HCT116 (cell line): Measurements from ENCODE around the gene PLXNC1. TPM values are rescaled to one million over a fixed set of nuclear protein-coding genes. Genes with fewer than 3 reads are reported as not detected.

Experiments
- ATAC-seq: fragments of 200-7000 bp; cut with Tn5 transposase; 2 replicates; pipeline ENCODE4 v1.9.1; 2020; ENCODE audit warnings: mild to moderate bottlenecking, moderate library complexity
- BruUV-seq: library from RNA; stranded (reverse); fragments of 400-500 nt; replicated peaks from 2 replicates; lab custom pipeline; 2021; lab: Mats Ljungman, UMichigan
- CTCF ChIA-PET: fragments of 300-600 bp; sonication (Branson Sonifier 250); formaldehyde crosslinking; loops from one replicate; lab custom pipeline; 2021; ENCODE audit warnings: antibody characterized with exemption; lab: Charles Lee
- POLR2A ChIA-PET: fragments of 300-600, 350-600 bp; sonication (Branson Sonifier 250); formaldehyde crosslinking; loops from one replicate; lab custom pipeline; 2021; ENCODE audit warnings: antibody characterized with exemption; lab: Charles Lee
- RAD21 ChIA-PET, 2 experiments: fragments of 300-600 bp; sonication (Branson Sonifier 250); formaldehyde crosslinking; loops; one replicate each; lab custom pipeline; 2023; ENCODE audit warnings: low total read pairs in 2 of 2; ENCODE audit not compliant: uncharacterized antibody in 2 of 2, unreplicated experiment in 2 of 2, low non-redundant PET in 1 of 2; lab: Charles Lee
- DNase-seq: peaks from one replicate; pipeline ENCODE4 v3.0.0-alpha.2; 2010; ENCODE audit warnings: low read depth, low spot score
- H2AFZ ChIP-seq: fragments of 200-600 bp; shearing (Covaris generic), sonication (generic); 2 replicates; pipeline ENCODE4 v1.6.1; 2017; ENCODE audit warnings: low read depth, mixed run types, mixed read lengths, antibody characterized with exemption, low read length; ENCODE audit not compliant: poor library complexity, severe bottlenecking
- H3K27ac ChIP-seq: 2 replicates; pipeline ENCODE4 v1.5.1; 2012; ENCODE audit warnings: low read depth, low read length
- H3K27me3 ChIP-seq: fragments of 200-600 bp; sonication (generic); 2 replicates; pipeline ENCODE4 v1.6.1; 2016; ENCODE audit warnings: mixed run types, low read length, mixed read lengths; ENCODE audit not compliant: insufficient read depth
- H3K36me3 ChIP-seq, 2 experiments: fragments of 200-500 bp in 1 of 2; fragments of 200-600 bp in 1 of 2; sonication (Bioruptor generic) in 1 of 2; sonication (generic) in 1 of 2; 2 replicates each; pipeline versions ENCODE4 v1.5.1 to v1.6.1; 2014 to 2016; ENCODE audit warnings: low read length in 2 of 2, inconsistent platforms in 1 of 2, mixed read lengths in 1 of 2, mixed run types in 1 of 2; ENCODE audit not compliant: insufficient read depth in 2 of 2, control insufficient read depth in 1 of 2
- H3K4me1 ChIP-seq, 2 experiments: fragments of 200-600 bp in 1 of 2; sonication (generic) in 1 of 2; 2 replicates each; pipeline versions ENCODE4 v1.5.1 to v1.6.1; 2012 to 2017; ENCODE audit warnings: low read length in 2 of 2, inconsistent platforms in 1 of 2, mild to moderate bottlenecking in 1 of 2, mixed read lengths in 1 of 2, mixed run types in 1 of 2, moderate library complexity in 1 of 2; ENCODE audit not compliant: insufficient read depth in 2 of 2, control insufficient read depth in 1 of 2
- H3K4me2 ChIP-seq: fragments of 200-600 bp; sonication (generic); 2 replicates; pipeline ENCODE4 v1.6.1; 2017; ENCODE audit warnings: mixed run types, low read length, mixed read lengths
- H3K4me3 ChIP-seq, 2 experiments: fragments of 200-600 bp in 1 of 2; sonication (generic) in 1 of 2; replicated peaks in 1 of 2; 2 replicates each; pipeline ENCODE4 v1.5.1; 2011 to 2016; ENCODE audit warnings: low read length in 2 of 2, control low read depth in 1 of 2, low read depth in 1 of 2, mild to moderate bottlenecking in 1 of 2, mixed read lengths in 1 of 2, mixed run types in 1 of 2
- H3K79me2 ChIP-seq: fragments of 200-600 bp; sonication (generic); 2 replicates; pipeline ENCODE4 v1.6.1; 2017; ENCODE audit warnings: mild to moderate bottlenecking, mixed run types, low read length, moderate library complexity, mixed read lengths; ENCODE audit not compliant: insufficient read depth
- H3K9ac ChIP-seq: fragments of 200-600 bp; sonication (generic); 2 replicates; pipeline ENCODE4 v1.6.1; 2016; ENCODE audit warnings: low read length, mixed read lengths
- H3K9me2 ChIP-seq: fragments of 200-600 bp; sonication (generic), shearing (Covaris generic); 2 replicates; pipeline ENCODE4 v1.6.1; 2017; ENCODE audit warnings: mixed run types, mild to moderate bottlenecking, moderate library complexity; ENCODE audit not compliant: insufficient read depth
- H3K9me3 ChIP-seq, 2 experiments: fragments of 200-500 bp in 1 of 2; fragments of 200-600 bp in 1 of 2; sonication (Bioruptor generic) in 1 of 2; sonication (generic) in 1 of 2; 2 replicates each; pipeline ENCODE4 v1.6.1; 2014 to 2017; ENCODE audit warnings: low read length in 2 of 2, mixed read lengths in 2 of 2, inconsistent platforms in 1 of 2, low read depth in 1 of 2, mild to moderate bottlenecking in 1 of 2, mixed run types in 1 of 2, moderate library complexity in 1 of 2; ENCODE audit not compliant: control insufficient read depth in 1 of 2, insufficient read depth in 1 of 2
- H4K20me1 ChIP-seq: fragments of 200-600 bp; sonication (generic), shearing (Covaris generic); 2 replicates; pipeline ENCODE4 v1.6.1; 2017; ENCODE audit warnings: mixed run types, mild to moderate bottlenecking, moderate library complexity; ENCODE audit not compliant: insufficient read depth
- ATF3 ChIP-seq: IDR thresholded peaks from 2 replicates; pipeline ENCODE4 v1.6.1; 2012
- CTCF ChIP-seq, 3 experiments: fragments of 200-600 bp in 1 of 3; sonication (generic) in 1 of 3; IDR thresholded peaks in 2 of 3; conservative IDR thresholded peaks in 1 of 3; 2 replicates each; pipeline ENCODE4 v1.5.1; 2012 to 2017; ENCODE audit warnings: low read depth in 2 of 3, low read length in 2 of 3, antibody characterized with exemption in 1 of 3, borderline replicate concordance in 1 of 3, control low read depth in 1 of 3, mild to moderate bottlenecking in 1 of 3, mixed read lengths in 1 of 3, mixed run types in 1 of 3, moderate library complexity in 1 of 3; ENCODE audit not compliant: insufficient read depth in 1 of 3
- EGR1 ChIP-seq: IDR thresholded peaks from 2 replicates; pipeline ENCODE4 v1.6.1; 2012; ENCODE audit warnings: low read depth
- EZH2 ChIP-seq: fragments of 200-600 bp; sonication (generic); IDR thresholded peaks from 2 replicates; pipeline ENCODE4 v1.6.1; 2017; ENCODE audit warnings: antibody characterized with exemption, mixed run types
- EZH2phosphoT487 ChIP-seq: fragments of 200-600 bp; IDR thresholded peaks from 2 replicates; pipeline ENCODE4 v1.6.1; 2018; ENCODE audit warnings: antibody characterized with exemption, borderline replicate concordance
- MAX ChIP-seq: IDR thresholded peaks from 2 replicates; pipeline ENCODE4 v1.6.1; 2012
- POLR2A ChIP-seq: IDR thresholded peaks from 2 replicates; pipeline ENCODE4 v1.7.0; 2011; ENCODE audit warnings: borderline replicate concordance; ENCODE audit not compliant: insufficient read depth, insufficient read length; ENCODE audit errors: extremely low read depth
- RAD21 ChIP-seq: IDR thresholded peaks from 2 replicates; pipeline ENCODE4 v1.6.1; 2012; ENCODE audit warnings: low read depth, mild to moderate bottlenecking
- SIN3A ChIP-seq: IDR thresholded peaks from 2 replicates; pipeline ENCODE4 v1.6.1; 2012; ENCODE audit warnings: low read depth
- TCF7L2 ChIP-seq: IDR thresholded peaks from 2 replicates; pipeline ENCODE4 v1.7.0; 2011; ENCODE audit warnings: borderline replicate concordance, inconsistent platforms; ENCODE audit not compliant: insufficient read depth, insufficient read length; ENCODE audit errors: extremely low read depth
- YY1 ChIP-seq: IDR thresholded peaks from 2 replicates; pipeline ENCODE4 v1.6.1; 2011; ENCODE audit warnings: low read length, low read depth, moderate library complexity, mild to moderate bottlenecking; ENCODE audit not compliant: insufficient replicate concordance; ENCODE audit errors: extremely low read depth
- ZBTB33 ChIP-seq: IDR thresholded peaks from 2 replicates; pipeline ENCODE4 v1.6.1; 2011; ENCODE audit warnings: mild to moderate bottlenecking, low read length, moderate library complexity; ENCODE audit not compliant: insufficient replicate concordance; ENCODE audit errors: extremely low read depth
- intact Hi-C: fragments of 100-400 bp; cut with micrococcal nuclease; formaldehyde crosslinking; loops from 2 replicates; pipeline ENCODE4 v1.10.0; 2022
- total RNA-seq: library from RNA; stranded (reverse); gene quantifications from one replicate; pipeline ENCODE4 v1.2.1, GENCODE V29; 2021; ENCODE audit not compliant: unreplicated experiment

Gene PLXNC1
- total RNA-seq, 1 experiment from 2014 or later, result 0.25 TPM

- TF ChIP-seq POLR2A (no peak), RAD21 (no peak)
- TF ChIP-seq, all 23 proteins: peak for 0
Observed at GRCh38 chr12:94165670-94166364, 17.4 kb downstream of the PLXNC1 start (continued).

GRCh38 chr12:94167071-94167755 is 18.8 kb downstream of the PLXNC1 start:
- no TSS peak for BruUV-seq
- RAD21 ChIA-PET, result no interaction called here
- POLR2A ChIA-PET, result no interaction called here

More at GRCh38 chr12:94167071-94167755, 18.8 kb downstream of the PLXNC1 start:
- Histone ChIP-seq H3K4me3 (no peak overlapping the region), H3K36me3 (no peaks in the 10 kb centered on the region), H3K79me2 (no peaks in the 10 kb centered on the region), H3K4me1 (no peaks in the 10 kb centered on the region), H3K27me3 (peaks cover 34% of the 10 kb centered on the region), H3K4me2 (no peak overlapping the region)
- ATAC-seq (no peak), DNase-seq (no peak)
- CTCF ChIA-PET, result no interaction called here
- no peak for TF ChIP-seq EZH2
- no peak for TF ChIP-seq SIN3A
- TF ChIP-seq YY1, result no peak
- no peak for TF ChIP-seq POLR2A
- TF ChIP-seq EGR1, result no peak
- TF ChIP-seq MAX, result no peak
- no peak for TF ChIP-seq ZBTB33
- TF ChIP-seq EZH2phosphoT487, result no peak
- TF ChIP-seq CTCF (IDR thresholded peaks at IDR 0.05 in 2 of 3, conservative IDR thresholded peaks at IDR 0.05 in 1 of 3; ENCODE audit: borderline replicate concordance in 1 of 3, insufficient read depth in 1 of 3, low read depth in 2 of 3, low read length in 2 of 3), result no peak
- TF ChIP-seq ATF3, result no peak
- no peak for TF ChIP-seq TCF7L2
- TF ChIP-seq, all 23 proteins: peak for 0
- Histone ChIP-seq H3K9me2 (no peaks in the 10 kb centered on the region), H3K9me3 (no peaks in the 10 kb centered on the region), H3K27ac (no peak overlapping the region), H2AFZ (no peak overlapping the region), H4K20me1 (no peaks in the 10 kb centered on the region), H3K9ac (no peak overlapping the region)
- intact Hi-C loops, result no loop called here
